HFFc6 (cell line): ENCODE results near the gene TRIM54. TPM values are rescaled to one million over a fixed set of nuclear protein-coding genes. Genes with fewer than 3 reads are reported as not detected.
"Not testable (repeated sequence)": the region's sequence is repeated elsewhere in the genome, so short reads cannot be mapped to it uniquely, and the experiment has no call there.

Experiments used
- DNase-seq: peaks from one replicate; pipeline ENCODE4 v3.0.0-alpha.2; 2018
- H3K27ac Mint-ChIP-seq: 2 replicates; pipeline ENCODE4 v1.8.0; 2020; ENCODE audit warnings: mild to moderate bottlenecking, mixed read lengths
- H3K27me3 Mint-ChIP-seq: 2 replicates; pipeline ENCODE4 v1.8.0; 2021; ENCODE audit warnings: mild to moderate bottlenecking, moderate library complexity, mixed read lengths; ENCODE audit not compliant: insufficient read depth
- H3K36me3 Mint-ChIP-seq: 2 replicates; pipeline ENCODE4 v1.8.0; 2021; ENCODE audit warnings: low read depth, mixed read lengths
- H3K4me1 Mint-ChIP-seq: 2 replicates; pipeline ENCODE4 v1.8.0; 2020; ENCODE audit warnings: low read depth, mixed read lengths
- H3K4me3 Mint-ChIP-seq: 2 replicates; pipeline ENCODE4 v1.8.0; 2020; ENCODE audit warnings: mild to moderate bottlenecking, moderate library complexity, mixed read lengths
- H3K9me3 Mint-ChIP-seq: 2 replicates; pipeline ENCODE4 v1.8.0; 2020; ENCODE audit warnings: mild to moderate bottlenecking, mixed read lengths
- total RNA-seq, 6 experiments: library from RNA; stranded (reverse); fragmentation: NEBNext Ultra II Directional; extraction: Animal tissue kit (Norgen Biotek cat#: 25700); gene quantifications; 2 replicates in 1 of 6; 3 replicates in 5 of 6; pipeline ENCODE4 v1.2.3, GENCODE V29; 2021
- TF ChIP-seq, protein P1 (sequence below): fragments of 200-600 bp; sonication (generic); IDR thresholded peaks from 2 replicates; pipeline ENCODE4 v1.5.0; 2021; ENCODE audit warnings: antibody characterized with exemption, mild to moderate bottlenecking

TRIM54 gene
- total RNA-seq, 6 experiments from 2014 or later = not detected

- DNase-seq = no peak
- no peaks in the 10 kb centered on the region for H3K4me1 Mint-ChIP-seq
- H3K27ac Mint-ChIP-seq = no peak overlapping the region
- peaks cover 3% of the 10 kb centered on the region; the same call in 1 of the 2 replicates for H3K27me3 Mint-ChIP-seq
- peaks cover 16% of the 10 kb centered on the region for H3K36me3 Mint-ChIP-seq
- no peak overlapping the region for H3K4me3 Mint-ChIP-seq
- no peaks in the 10 kb centered on the region for H3K9me3 Mint-ChIP-seq
- TF ChIP-seq, protein P1, sequence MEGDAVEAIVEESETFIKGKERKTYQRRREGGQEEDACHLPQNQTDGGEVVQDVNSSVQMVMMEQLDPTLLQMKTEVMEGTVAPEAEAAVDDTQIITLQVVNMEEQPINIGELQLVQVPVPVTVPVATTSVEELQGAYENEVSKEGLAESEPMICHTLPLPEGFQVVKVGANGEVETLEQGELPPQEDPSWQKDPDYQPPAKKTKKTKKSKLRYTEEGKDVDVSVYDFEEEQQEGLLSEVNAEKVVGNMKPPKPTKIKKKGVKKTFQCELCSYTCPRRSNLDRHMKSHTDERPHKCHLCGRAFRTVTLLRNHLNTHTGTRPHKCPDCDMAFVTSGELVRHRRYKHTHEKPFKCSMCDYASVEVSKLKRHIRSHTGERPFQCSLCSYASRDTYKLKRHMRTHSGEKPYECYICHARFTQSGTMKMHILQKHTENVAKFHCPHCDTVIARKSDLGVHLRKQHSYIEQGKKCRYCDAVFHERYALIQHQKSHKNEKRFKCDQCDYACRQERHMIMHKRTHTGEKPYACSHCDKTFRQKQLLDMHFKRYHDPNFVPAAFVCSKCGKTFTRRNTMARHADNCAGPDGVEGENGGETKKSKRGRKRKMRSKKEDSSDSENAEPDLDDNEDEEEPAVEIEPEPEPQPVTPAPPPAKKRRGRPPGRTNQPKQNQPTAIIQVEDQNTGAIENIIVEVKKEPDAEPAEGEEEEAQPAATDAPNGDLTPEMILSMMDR = no peak
These were observed 31.8 kb downstream of the TRIM54 start for GRCh38 chr2:27313882-27314645.

- H3K4me1 Mint-ChIP-seq = no peaks in the 10 kb centered on the region
- TF ChIP-seq, protein P1 = no peak
- H3K27me3 Mint-ChIP-seq = peaks cover 3% of the 10 kb centered on the region; the same call in 1 of the 2 replicates
- no peak overlapping the region for H3K4me3 Mint-ChIP-seq
- no peak for DNase-seq
- peaks cover 11% of the 10 kb centered on the region for H3K36me3 Mint-ChIP-seq
- H3K27ac Mint-ChIP-seq = no peak overlapping the region
- no peaks in the 10 kb centered on the region for H3K9me3 Mint-ChIP-seq
These were observed 32.5 kb downstream of the TRIM54 start for GRCh38 chr2:27314709-27315108.

- Mint-ChIP-seq H3K27ac (no peak overlapping the region), H3K36me3 (peaks cover 7% of the 10 kb centered on the region), H3K4me3 (no peak overlapping the region), H3K9me3 (no peaks in the 10 kb centered on the region), H3K4me1 (no peaks in the 10 kb centered on the region), H3K27me3 (peaks cover 3% of the 10 kb centered on the region; the same call in 1 of the 2 replicates)
- TF ChIP-seq, protein P1 = no peak
- no peak for DNase-seq
These were observed 32.9 kb downstream of the TRIM54 start for GRCh38 chr2:27315122-27315521.

DNA sequence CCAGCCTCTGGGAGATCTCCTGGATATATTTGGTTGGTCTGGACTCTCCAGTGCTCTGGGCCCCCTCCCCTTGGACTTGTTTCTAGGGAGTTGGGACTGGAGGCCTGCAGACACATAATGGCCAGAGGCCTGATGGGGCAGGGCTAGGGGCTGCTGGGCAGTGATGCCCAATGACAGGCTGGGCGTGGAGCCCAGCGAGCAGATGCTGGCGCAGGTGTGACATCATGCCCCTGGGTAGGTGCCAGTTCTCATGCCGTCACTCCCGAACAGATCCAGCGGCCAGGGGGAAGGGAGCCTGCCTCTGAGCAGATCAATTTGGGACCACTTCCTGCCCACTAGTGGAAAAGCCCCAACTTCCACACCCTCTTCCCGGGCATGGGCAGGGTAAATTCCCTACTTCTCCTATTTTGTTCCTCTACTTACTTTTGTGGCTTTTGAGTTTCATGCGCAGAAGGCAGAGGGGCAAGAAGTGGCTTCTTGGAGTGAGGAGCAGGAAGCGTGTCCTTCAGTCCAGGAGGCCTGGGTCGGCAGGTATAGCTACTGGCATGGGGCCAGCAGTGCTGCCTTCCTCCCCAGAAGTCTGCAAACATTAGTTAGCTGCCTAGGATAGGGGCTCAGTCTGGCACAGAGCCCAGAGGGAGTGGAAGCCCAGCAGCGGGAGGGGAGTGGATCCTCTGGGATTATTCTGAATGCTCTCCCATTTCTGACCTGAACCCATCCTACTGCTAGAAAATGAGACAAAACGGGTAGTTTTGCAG is 34.6 kb downstream of the TRIM54 start:
- Mint-ChIP-seq H3K27me3 (peaks cover 3% of the 10 kb centered on the region; the same call in 1 of the 2 replicates), H3K36me3 (no peaks in the 10 kb centered on the region), H3K4me1 (peaks cover 15% of the 10 kb centered on the region), H3K4me3 (no peak overlapping the region), H3K9me3 (no peaks in the 10 kb centered on the region), H3K27ac (no peak overlapping the region)
- TF ChIP-seq, protein P1 = no peak
- no peak for DNase-seq

- not testable (repeated sequence) for H3K27me3 Mint-ChIP-seq, DNase-seq, H3K27ac Mint-ChIP-seq, H3K9me3 Mint-ChIP-seq, H3K4me3 Mint-ChIP-seq, H3K36me3 Mint-ChIP-seq
- peaks cover 33% of the 10 kb centered on the region for H3K4me1 Mint-ChIP-seq
These were observed 37.6 kb downstream of the TRIM54 start for GRCh38 chr2:27319839-27320238.
